ENCODE results near the gene FLRT3.

DNA sequence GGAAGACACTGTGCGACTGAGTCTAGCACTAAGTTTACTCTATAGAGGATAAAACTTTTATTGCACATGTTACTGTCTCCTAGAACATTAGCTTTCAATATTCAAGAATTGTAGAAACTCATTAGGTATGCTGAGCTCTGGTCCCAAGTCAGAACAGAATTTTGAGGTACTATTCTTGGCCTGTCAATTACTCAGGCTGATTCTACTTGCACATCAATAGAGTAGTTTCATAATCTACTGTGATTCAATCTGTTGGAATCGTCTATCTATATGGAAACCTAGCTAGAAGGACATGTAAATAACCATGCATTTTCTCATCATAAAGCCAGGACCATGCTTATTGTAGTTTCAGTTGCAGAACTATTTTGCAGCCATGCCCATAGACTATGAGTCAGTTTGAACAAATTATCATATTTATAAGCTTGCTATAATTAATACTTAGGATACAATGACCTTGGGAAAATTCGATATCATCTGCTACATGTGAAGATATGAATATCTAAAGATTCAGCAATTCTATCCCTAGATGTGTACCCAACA lies 41.6 kb downstream of the FLRT3 start:
- no peak for TF ChIP-seq POLR2A (IDR thresholded peaks at IDR 0.05)
- TF ChIP-seq, protein P1, sequence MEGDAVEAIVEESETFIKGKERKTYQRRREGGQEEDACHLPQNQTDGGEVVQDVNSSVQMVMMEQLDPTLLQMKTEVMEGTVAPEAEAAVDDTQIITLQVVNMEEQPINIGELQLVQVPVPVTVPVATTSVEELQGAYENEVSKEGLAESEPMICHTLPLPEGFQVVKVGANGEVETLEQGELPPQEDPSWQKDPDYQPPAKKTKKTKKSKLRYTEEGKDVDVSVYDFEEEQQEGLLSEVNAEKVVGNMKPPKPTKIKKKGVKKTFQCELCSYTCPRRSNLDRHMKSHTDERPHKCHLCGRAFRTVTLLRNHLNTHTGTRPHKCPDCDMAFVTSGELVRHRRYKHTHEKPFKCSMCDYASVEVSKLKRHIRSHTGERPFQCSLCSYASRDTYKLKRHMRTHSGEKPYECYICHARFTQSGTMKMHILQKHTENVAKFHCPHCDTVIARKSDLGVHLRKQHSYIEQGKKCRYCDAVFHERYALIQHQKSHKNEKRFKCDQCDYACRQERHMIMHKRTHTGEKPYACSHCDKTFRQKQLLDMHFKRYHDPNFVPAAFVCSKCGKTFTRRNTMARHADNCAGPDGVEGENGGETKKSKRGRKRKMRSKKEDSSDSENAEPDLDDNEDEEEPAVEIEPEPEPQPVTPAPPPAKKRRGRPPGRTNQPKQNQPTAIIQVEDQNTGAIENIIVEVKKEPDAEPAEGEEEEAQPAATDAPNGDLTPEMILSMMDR (IDR thresholded peaks at IDR 0.05) = no peak

All from ovary (tissue), 3 donors.